GM21576 (cell line): Measurements from ENCODE around the gene GNAS-AS1.
"Not testable (repeated sequence)": the region's sequence is repeated elsewhere in the genome, so short reads cannot be mapped to it uniquely, and the experiment has no call there.

Experiments used
- ATAC-seq: cut with Tn5 transposase; IDR thresholded peaks from one replicate; pipeline ENCODE4 v1.9.1; 2021; ENCODE audit warnings: mild to moderate bottlenecking, moderate library complexity; ENCODE audit not compliant: unreplicated experiment

Gene GNAS-AS1

DNA sequence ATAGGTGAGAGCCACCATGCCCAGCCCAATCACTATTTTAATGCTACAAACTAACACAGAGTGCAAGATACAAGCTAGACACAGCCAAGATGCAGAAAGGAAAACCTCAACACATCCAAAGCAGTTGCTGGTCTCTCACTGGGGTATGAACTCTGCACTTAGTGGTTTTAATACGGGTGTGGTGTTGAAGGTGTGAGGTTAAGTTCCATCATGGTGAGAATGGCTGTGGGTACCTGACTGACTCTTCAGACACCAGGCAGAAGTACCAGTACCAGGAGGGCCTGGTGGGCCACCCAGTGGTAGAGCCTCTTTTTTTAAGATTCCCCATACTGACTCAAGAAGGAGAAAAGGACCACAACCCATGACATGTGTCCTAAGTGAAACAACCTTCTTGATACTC, 13.0 kb downstream of the GNAS-AS1 start:
- no peak for ATAC-seq

DNA sequence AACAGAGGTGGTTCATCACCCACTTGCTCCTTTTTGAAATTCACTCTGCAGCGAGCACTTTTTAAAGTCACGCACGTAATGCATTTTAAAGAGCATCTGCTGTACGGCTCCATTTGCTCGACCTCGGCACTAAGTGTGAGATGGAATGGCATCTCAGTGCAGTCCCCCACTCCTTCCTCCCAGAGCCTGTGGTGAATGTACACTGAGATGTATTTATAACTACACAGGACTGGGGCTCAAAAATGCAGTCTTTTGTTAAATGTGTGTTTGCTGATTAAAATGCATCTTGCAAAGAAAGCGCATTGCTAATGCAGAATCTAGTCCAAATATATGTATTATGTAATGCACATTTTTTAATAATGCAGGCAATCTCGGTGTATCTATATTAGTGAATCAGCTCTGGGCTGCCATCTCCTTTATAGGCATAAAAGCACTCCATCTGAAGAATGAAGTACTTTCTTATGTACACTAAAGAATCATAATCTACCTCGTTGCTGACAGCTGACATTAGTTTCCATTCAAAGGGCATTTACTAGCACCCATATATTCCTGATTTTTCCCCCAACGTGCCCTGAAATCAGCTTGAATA, 14.0 kb downstream of the GNAS-AS1 start:
- ATAC-seq: no peak

DNA sequence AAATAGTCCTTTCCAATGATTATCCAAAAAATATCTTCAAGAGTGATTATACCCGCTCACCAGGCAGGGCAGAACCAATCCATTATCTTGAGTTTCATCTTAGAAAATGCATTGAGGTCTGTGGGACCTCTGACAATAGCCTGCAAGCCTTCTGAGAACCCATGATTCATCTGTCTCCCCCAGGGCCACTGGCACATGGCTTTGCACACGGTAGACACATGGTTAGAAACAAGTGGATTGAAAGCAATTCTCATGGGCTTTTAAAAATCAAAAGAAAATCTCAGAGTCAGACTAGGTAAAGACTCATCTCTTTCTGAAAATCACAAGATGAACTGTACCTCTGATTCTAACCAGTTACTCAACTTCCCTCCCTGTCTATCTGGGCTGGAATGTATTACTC, 15.5 kb downstream of the GNAS-AS1 start:
- no peak for ATAC-seq

DNA sequence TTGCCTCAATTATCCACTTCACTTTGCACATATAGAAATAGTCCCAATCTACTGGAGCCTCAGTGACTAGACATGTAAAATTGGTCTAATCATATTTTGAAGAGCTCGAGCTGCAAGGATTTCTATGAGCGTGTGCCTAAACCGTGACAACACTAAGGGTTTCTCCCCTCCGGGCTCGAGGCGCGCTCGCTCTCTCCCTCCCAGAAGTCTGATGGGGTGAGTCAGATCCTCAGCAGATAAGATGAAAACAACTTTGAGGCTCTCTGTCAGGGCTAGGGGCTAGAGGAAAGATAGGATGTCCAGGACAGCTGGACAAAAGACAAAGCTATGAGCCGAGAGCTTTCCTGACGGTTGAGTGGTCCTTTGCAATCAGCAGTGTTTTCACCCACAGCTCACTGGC, 16.8 kb downstream of the GNAS-AS1 start:
- no peak for ATAC-seq

DNA sequence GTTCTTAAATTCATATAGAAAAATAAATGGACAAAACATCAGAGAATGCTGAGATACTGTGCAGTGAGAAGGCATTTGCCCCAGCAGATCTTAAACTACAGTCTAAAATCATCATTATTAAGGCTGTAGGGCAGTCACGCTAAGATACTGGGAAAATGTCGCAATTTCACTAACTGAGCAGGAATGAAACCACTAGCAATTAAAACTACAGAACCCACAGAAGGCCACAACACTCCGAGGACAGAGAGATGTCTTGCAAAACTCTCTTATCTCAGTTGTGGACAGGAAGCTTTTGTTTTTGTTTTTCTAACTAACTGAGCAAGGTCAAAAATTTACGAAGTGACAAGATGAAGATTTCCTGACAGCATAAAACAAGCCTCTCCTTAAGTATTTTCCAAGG, 18.2 kb downstream of the GNAS-AS1 start:
- no peak for ATAC-seq

DNA sequence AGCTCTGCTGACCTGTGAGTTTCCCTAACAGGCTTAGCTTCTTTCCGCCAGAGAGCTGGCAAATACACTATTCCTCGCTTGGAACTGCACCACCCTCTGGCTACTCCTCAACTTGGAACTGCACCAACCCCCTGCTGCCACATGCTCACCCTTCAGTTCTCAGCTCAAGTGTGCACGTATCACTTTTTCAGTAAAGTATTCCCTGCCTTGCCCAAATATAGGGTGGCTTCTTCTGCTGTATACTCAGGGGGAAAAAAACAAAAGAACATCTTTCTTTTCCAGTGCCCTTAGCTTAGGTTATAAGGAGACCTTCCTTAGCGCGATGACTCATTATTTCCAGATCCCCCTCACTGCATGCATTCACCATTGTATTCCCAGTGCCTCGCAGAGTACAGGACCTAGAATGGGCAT, 21.2 kb downstream of the GNAS-AS1 start:
- no peak for ATAC-seq

DNA sequence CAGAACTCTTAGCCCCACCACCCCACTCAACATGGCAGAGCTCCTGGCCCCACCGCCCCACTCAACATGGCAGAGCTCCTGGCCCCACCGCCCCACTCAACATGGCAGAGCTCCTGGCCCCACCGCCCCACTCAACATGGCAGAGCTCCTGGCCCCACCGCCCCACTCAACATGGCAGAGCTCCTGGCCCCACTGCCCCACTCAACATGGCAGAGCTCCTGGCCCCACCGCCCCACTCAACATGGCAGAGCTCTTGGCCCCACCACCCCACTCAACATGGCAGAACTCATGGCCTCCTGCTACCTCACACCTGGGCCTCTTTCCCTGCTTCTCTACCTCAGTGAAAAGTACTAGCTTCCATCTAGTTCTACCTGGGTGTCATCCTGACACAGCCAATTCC, 21.9 kb downstream of the GNAS-AS1 start:
- ATAC-seq: not testable (repeated sequence)

DNA sequence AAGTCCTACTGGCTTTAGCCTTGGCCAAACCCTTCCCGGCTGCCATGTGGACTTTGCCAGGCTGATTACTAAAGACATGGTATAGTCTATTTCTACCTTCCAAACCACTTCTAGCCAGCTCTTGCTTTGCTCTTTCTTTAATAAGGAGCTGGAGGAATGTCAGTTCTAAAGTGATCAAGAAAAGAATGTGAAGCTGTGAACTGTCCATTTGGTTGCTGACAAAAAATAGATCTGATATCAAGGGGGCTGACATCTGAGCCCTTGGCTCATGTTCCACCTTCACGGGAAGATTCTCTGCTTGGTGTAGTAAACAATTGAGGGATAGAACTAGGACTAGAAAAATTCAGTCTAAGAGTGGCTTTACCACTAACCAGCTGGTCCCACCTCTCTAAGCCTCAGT, 22.6 kb downstream of the GNAS-AS1 start:
- ATAC-seq: no peak

DNA sequence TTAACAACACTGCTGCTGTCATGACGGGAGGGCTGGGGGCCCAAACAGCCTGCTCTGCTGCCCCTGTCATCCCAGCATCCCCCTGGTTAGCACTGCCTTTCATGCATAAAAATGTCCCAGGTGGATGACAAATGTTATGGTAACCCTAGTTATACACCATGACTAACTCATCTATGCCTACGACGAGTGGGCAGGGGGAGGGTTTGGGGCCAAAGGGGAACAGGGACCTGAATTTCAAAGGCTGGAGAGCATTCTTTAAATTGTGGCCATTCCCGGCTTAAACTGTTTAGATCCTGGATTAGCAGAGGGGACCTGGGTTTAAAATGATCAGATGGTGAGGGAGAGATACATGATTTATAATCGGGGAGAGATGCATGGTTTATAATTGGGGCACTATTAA, 24.4 kb downstream of the GNAS-AS1 start:
- no peak for ATAC-seq

DNA sequence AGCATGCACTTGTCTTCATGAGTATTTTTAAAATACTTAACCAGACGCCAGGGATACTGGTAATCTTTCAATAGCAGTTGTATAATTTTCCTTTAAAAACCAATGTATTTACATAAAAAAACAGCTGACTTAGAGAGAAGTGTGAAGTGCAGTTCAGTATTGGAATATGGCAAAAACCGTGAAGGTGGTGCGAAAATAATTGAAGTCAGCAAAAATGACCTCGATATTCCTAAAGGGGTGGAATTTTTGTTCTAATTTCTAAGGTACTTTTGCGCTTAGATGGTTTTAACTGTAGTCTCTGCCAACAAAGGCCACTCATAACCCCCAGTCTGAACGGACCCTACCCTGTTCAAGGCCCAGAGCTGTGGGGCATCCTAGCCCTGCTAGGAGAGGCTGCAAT, 25.3 kb downstream of the GNAS-AS1 start:
- ATAC-seq: no peak

DNA sequence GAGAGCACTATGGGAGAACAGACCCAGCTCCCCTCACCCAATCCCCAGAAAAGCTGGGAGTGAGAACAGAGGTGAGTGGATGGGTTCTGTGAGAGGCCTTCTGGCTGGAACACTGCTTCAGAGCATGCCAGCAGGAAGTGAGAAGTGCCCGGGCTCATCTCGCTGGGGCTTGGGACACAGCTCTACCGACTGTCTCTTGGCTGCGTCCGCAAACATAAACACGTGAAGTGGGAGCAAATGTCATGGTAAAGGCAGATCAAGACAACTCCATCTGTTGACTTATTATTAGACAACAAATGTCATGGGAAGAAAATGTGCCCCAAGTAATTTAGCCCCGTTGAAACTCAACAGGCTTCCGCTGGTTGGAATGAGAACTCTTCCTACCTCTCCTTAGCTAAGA, 25.9 kb downstream of the GNAS-AS1 start:
- ATAC-seq: no peak

DNA sequence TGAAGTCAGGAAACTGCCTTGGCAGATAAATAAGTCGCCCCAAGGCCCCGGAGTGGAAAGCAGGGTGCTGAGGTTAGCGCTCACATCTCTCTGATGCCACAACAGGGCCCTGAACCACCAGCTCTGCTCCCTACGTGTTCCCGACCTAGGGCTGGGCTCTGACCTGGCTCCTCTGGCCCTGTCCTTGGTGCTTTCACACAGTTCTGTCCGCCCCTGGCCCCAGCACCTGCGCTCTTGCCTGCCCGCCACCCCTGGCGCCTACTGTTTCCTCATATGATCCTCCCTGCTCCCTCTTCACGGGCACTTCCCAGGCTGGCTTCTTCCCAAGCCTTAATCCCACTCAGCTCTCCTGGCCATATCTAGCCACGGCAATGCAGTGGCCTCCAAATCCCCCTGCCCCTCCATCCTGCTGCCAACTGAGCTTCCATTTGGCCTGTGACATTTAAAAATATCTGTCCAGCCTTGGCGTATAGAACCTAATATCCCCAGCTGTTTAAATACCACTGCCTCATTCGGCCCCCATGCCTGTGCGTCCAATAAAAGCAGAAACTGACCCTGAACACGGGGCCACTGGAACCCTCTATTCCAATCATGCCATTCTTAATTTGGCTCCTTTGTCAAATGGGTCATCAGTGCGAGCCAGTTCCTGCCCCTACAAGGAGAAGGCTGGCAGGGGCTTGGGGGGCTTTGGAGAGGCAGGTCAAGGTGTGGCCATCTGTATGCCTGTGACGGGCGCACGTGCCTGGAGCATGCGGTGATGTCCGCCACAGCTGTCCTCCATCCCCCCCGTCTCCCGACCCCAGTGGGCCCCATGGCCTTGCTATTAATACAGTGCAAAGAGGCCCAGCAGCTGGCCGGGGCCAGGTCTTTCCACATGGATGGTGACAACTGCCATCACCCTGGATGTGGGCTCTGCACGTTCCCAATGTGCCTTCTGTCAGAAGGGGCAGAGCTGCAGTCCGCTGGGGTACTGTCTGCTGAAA, 27.7 kb downstream of the GNAS-AS1 start:
- no peak for ATAC-seq

DNA sequence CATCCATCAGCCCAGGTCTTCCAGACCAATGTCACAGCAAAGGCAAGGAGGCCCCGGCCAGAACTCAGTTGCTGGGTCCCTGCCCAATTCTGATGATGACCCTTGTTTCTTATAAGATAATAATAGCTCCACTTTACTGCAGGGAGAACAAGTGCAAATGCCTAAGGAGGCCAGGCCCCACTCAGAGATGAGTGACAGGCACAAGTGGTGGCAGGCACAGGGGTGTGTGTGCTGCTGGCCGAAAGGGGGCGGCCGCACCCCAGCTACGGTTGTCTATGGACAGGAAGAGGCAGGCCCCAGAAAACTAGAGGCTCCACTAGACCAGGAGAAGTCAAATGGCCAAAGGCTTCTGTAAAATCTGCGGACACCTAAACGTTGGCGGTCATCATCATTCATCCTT, 28.6 kb downstream of the GNAS-AS1 start:
- no peak for ATAC-seq

DNA sequence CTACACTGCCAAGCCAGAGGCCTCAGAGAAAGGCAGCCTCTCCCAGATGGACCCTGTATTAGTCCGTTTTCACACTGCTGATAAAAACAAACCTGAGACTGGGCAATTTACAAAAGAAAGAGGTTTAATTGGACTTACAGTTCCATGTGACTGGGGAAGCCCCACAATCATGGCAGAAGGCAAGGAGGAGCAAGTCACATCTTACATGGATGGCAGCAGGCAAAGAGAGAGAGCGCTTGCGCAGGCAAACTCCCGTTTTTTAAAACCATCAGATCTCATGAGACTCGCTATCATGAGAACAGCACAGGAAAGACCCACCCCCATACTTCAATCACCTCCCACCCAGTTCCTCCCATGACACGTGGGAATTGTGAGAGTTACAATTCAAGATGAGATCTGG, 30.2 kb downstream of the GNAS-AS1 start:
- ATAC-seq: not testable (repeated sequence)

DNA sequence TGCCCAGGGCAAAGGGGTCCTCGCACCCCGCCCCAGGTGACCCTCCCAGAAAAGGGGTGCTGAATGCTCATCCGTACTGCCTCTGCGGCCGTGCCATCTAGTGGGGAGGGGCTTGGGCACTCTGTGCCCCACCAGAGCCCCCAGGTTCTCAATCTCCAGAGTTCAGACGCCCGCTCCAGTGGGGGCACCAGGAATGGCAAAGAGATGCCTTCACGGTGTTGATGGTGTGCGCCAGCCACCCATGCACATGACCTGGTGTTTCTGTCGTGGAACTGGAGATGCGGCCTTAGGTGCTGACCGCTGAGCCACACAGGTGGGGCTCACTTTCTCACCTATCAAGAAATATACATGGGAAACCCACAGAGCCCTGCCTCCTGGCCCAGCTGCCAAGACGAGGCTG, 30.8 kb downstream of the GNAS-AS1 start:
- no peak for ATAC-seq

DNA sequence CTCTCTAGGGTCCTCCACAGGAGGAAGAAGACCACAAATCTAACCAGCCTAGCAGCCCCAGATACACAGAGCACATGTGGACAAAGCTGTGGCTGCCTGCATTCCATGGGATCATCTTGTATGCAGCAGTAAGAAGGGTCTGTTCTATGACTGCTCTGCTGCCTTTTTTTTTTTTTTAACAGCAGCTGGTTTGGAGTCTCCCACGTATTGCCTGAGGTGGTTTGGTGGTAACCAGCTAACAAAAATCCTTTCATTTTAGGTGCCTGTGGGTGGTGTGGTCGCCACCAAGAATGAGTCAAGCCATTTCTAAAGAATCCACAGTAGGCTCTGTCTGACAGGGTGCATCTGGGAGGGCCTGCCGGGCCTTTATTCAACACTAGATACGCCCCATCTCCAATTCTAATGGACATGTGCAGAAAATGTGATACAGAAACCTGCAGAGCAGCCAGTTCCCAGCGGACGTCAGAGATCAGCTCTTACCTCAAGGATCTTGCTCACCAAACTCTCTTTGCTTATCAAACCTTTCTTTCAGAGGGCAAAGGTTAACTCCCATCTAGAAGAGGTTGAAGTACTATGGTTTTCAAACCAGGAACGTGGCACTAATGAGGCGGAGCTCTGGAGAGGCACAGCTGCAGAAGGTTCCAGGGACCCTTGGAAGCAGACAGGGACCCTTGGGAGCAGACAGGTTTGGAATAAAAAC, 32.0 kb downstream of the GNAS-AS1 start:
- ATAC-seq: no peak

DNA sequence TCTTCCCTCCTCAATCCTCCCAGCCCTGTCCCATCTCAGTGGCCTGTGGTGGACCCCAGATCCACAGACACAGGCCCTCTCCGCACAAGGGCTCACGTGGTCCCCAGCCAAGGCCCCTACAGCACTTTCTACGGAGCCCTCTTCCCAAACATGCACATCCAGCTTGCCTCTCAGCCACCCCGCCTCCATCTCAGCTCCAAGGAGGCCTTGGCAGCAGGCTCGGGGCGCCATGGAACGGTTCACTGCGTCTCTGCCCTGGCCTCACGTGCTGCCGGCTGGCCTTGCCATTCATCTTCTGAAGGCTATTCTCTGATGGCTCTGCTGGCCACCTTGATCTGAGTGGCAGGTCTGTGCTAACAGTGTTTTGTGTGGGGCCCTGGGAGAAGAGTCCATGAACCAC, 33.0 kb downstream of the GNAS-AS1 start:
- ATAC-seq: no peak

DNA sequence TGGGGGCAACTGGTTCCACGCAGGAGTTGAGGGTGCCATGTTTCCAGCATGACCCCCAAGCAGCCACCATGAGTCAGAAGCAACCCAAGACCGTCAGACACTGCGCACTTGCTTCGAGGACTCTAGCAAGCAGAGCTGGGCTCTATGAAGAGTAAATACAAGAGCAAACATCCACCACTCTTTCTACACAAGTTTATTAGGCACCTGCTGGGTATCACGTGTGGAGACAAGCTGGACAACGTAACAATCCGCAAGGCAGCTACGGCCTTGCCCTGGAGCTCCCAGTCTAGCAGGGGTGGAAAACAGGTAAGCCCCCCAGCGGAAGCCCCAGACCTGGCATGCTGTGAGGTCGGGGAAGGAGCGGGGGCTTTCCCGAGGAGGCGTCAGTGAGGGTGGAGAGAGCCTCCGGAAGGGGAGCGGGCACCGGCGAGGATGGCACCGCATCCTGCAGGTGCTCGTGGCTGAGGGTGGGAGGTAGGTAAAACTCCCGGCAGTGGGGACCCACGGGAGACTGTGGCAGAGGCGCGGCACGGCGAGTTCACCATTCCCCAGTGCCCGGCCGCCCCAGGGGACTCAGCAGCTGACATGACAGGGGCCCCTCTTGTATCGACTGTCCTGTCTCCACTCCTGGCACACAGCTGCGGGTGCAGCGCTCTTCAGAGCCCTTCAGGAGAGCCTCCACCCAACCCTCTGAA, 33.6 kb downstream of the GNAS-AS1 start:
- ATAC-seq: no peak

DNA sequence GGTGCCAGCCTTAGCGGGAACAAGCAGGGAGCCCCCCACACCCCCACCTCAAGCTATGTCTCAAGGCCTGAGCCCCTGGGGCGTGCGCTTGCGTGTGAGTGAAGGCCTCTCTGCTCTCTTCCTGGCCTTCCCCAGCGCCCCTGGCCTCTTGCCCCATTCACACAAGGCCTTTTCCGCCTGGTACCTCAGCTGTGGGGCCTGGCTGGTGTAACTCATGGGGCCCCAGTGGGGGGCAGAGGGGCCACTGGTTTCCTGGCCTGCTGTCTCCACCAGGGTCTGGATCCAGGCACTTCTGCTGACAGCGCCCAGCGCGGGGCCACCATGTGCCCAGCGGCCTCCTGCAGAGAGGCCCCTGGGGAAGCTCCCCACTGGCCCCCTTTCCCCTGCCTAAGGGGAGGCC, 34.7 kb downstream of the GNAS-AS1 start:
- ATAC-seq: no peak

DNA sequence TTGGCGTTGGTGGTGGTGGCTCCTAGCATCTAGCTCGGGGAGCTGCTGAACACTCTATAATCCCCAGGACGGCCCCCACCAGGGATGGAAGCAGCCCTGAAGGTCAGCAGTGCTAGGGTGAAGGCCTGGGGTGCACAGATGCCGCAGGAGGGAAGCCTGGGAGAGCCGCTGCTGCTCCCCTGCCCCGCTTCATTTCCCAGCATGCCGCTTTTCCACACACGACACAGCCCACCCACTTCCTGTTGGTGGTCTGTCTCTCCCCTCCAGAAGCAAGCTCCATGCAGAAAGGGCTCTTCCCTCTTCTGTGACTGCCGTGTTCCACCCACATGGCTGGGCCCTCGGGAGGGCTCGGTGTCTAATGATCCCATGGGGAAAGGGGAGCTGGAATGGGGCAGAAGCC, 35.3 kb downstream of the GNAS-AS1 start:
- ATAC-seq: no peak

DNA sequence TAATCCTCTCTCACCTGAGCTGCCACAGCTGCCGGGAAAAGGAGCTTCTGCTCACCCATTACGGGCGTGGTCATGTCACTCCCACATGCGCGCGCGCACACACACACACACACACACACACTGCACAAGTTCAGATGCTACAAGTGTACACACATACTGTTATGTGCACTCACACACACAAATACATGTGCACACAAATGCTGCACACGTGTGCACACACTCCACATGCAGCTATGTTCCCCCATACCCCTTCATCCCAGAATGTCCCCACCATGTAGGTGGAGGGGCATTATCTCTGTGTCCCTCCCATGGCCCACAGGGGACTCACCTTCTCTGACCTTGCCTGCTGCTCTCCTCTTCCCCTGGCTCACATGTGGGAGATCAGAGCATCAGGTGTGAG, 37.3 kb downstream of the GNAS-AS1 start:
- no peak for ATAC-seq
